Suprapubic skin (tissue), 4 donors: ENCODE measurements around the gene FSTL4. TPM values are rescaled to one million over a fixed set of nuclear protein-coding genes. Genes with fewer than 3 reads are reported as not detected.
"Not testable (repeated sequence)": the region's sequence is repeated elsewhere in the genome, so short reads cannot be mapped to it uniquely, and the experiment has no call there.

Experiments
- DNase-seq, 2 donors: peaks; one replicate each; pipeline ENCODE4 v3.0.0-alpha.2; 2019; ENCODE audit warnings: low spot score in 2 of 2
- H3K27ac ChIP-seq: fragments of 200-600 bp; sonication (generic); one replicate; pipeline ENCODE4 v1.5.1; 2019
- H3K27me3 ChIP-seq: fragments of 200-600 bp; sonication (generic); one replicate; pipeline ENCODE4 v1.5.1; 2019
- H3K36me3 ChIP-seq: fragments of 200-600 bp; sonication (generic); one replicate; pipeline ENCODE4 v1.5.1; 2019
- H3K4me1 ChIP-seq: fragments of 200-600 bp; sonication (generic); one replicate; pipeline ENCODE4 v1.5.1; 2019
- H3K4me3 ChIP-seq: fragments of 200-600 bp; sonication (generic); one replicate; pipeline ENCODE4 v1.5.1; 2019; ENCODE audit warnings: mild to moderate bottlenecking
- H3K9me3 ChIP-seq: fragments of 200-600 bp; sonication (generic); one replicate; pipeline ENCODE4 v1.5.1; 2019
- CTCF ChIP-seq, 2 donors: fragments of 200-600 bp in 1 of 2; fragments of 450-650 bp in 1 of 2; sonication (generic) in 1 of 2; IDR thresholded peaks; one replicate each; pipeline ENCODE4 v1.5.1; 2016 to 2019; ENCODE audit warnings: antibody characterized with exemption in 2 of 2, mild to moderate bottlenecking in 1 of 2, moderate library complexity in 1 of 2
- EP300 ChIP-seq: sonication (generic); formaldehyde crosslinking; IDR thresholded peaks from one replicate; pipeline ENCODE4 v1.6.1; 2017; ENCODE audit warnings: antibody characterized with exemption
- POLR2A ChIP-seq, 2 donors: fragments of 450-650 bp; IDR thresholded peaks; one replicate each; pipeline ENCODE4 v1.6.1; 2017; ENCODE audit warnings: antibody characterized with exemption in 2 of 2, mild to moderate bottlenecking in 2 of 2, moderate library complexity in 2 of 2
- POLR2AphosphoS5 ChIP-seq, 3 donors: sonication (generic); formaldehyde crosslinking; IDR thresholded peaks; one replicate each; pipeline ENCODE4 v1.6.1; 2017; ENCODE audit warnings: antibody characterized with exemption in 3 of 3
- WGBS: methylation state at CpG from one replicate; pipeline ENCODE4 v1.1.5; 2018; 5-methylcytosine and 5-hydroxymethylcytosine counted together
- total RNA-seq, 4 donors: library from RNA; depleted of rRNA; stranded (reverse); fragments of >200 nt; gene quantifications; one replicate each; pipeline ENCODE4 v1.1.0, GENCODE V29; 2016

Gene FSTL4
- total RNA-seq, 4 donors from 2014 or later, result 2.3 to 6.4 (median 5.8) TPM

GRCh38 chr5:133544346-133544745, 68.0 kb downstream of the FSTL4 start:
- TF ChIP-seq POLR2A (IDR thresholded peaks at IDR 0.05), result no peak
- no peak for TF ChIP-seq POLR2AphosphoS5 (IDR thresholded peaks at IDR 0.05)
- no peak for TF ChIP-seq CTCF (IDR thresholded peaks at IDR 0.05)
- TF ChIP-seq EP300, result no peak
- Histone ChIP-seq H3K27ac (no peak overlapping the region), H3K27me3 (peaks cover 4% of the 10 kb centered on the region), H3K4me3 (no peak overlapping the region), H3K9me3 (no peaks in the 10 kb centered on the region), H3K4me1 (no peaks in the 10 kb centered on the region), H3K36me3 (no peaks in the 10 kb centered on the region)
- WGBS, result 72% methylated on average over 3 of the region's 3 CpGs
- DNase-seq, result no peak

- no peak overlapping the region for H3K4me3 ChIP-seq
- H3K4me1 ChIP-seq, result no peaks in the 10 kb centered on the region
- no peaks in the 10 kb centered on the region for H3K36me3 ChIP-seq
- H3K27me3 ChIP-seq, result peaks cover 7% of the 10 kb centered on the region
- TF ChIP-seq EP300, result no peak
- no peak for TF ChIP-seq POLR2A (IDR thresholded peaks at IDR 0.05)
- TF ChIP-seq POLR2AphosphoS5 (IDR thresholded peaks at IDR 0.05), result no peak
- TF ChIP-seq CTCF (IDR thresholded peaks at IDR 0.05), result no peak
- WGBS, result 77% methylated on average over 1 of the region's 1 CpG
- H3K9me3 ChIP-seq, result no peaks in the 10 kb centered on the region
- no peak for DNase-seq
- no peak overlapping the region for H3K27ac ChIP-seq
These were observed 72.5 kb downstream of the FSTL4 start for GRCh38 chr5:133539818-133540217.

- 88% methylated on average over 7 of the region's 7 CpGs for WGBS
- no peak for TF ChIP-seq POLR2AphosphoS5 (IDR thresholded peaks at IDR 0.05)
- TF ChIP-seq EP300, result no peak
- no peak for TF ChIP-seq CTCF (IDR thresholded peaks at IDR 0.05)
- H3K9me3 ChIP-seq, result no peaks in the 10 kb centered on the region
- H3K27me3 ChIP-seq, result peaks cover 7% of the 10 kb centered on the region
- H3K27ac ChIP-seq, result no peak overlapping the region
- H3K4me3 ChIP-seq, result no peak overlapping the region
- H3K36me3 ChIP-seq, result no peaks in the 10 kb centered on the region
- no peaks in the 10 kb centered on the region for H3K4me1 ChIP-seq
- DNase-seq, result no peak
These were observed 73.6 kb downstream of the FSTL4 start for GRCh38 chr5:133538718-133539117.

- not testable (repeated sequence) for H3K36me3 ChIP-seq, H3K4me1 ChIP-seq, H3K9me3 ChIP-seq, H3K4me3 ChIP-seq, DNase-seq, H3K27me3 ChIP-seq, H3K27ac ChIP-seq
- 80% methylated on average over 13 of the region's 13 CpGs for WGBS
These were observed 77.0 kb downstream of the FSTL4 start for GRCh38 chr5:133535241-133535929.

GRCh38 chr5:133534566-133534965, 77.8 kb downstream of the FSTL4 start:
- H3K4me3 ChIP-seq, result no peak overlapping the region
- peaks cover 2% of the 10 kb centered on the region for H3K27me3 ChIP-seq
- no peaks in the 10 kb centered on the region for H3K4me1 ChIP-seq
- no peaks in the 10 kb centered on the region for H3K36me3 ChIP-seq
- DNase-seq, result no peak
- H3K27ac ChIP-seq, result no peak overlapping the region
- 94% methylated on average over 2 of the region's 2 CpGs for WGBS
- H3K9me3 ChIP-seq, result no peaks in the 10 kb centered on the region
- TF ChIP-seq EP300 (no peak), CTCF (IDR thresholded peaks at IDR 0.05) (no peak), POLR2AphosphoS5 (IDR thresholded peaks at IDR 0.05) (no peak), POLR2A (IDR thresholded peaks at IDR 0.05) (no peak)

GRCh38 chr5:133533541-133533940, 78.8 kb downstream of the FSTL4 start:
- WGBS, result 94% methylated on average over 4 of the region's 4 CpGs
- no peak overlapping the region for H3K27ac ChIP-seq
- no peak overlapping the region for H3K4me3 ChIP-seq
- no peaks in the 10 kb centered on the region for H3K27me3 ChIP-seq
- TF ChIP-seq POLR2A (IDR thresholded peaks at IDR 0.05) (no peak), CTCF (IDR thresholded peaks at IDR 0.05) (no peak), EP300 (no peak), POLR2AphosphoS5 (IDR thresholded peaks at IDR 0.05) (no peak)
- H3K36me3 ChIP-seq, result no peaks in the 10 kb centered on the region
- no peaks in the 10 kb centered on the region for H3K4me1 ChIP-seq
- no peaks in the 10 kb centered on the region for H3K9me3 ChIP-seq
- DNase-seq, result no peak
